HG03039 (cell line): ENCODE measurements around the gene CLC.
"Not testable (repeated sequence)": the region's sequence is repeated elsewhere in the genome, so short reads cannot be mapped to it uniquely, and the experiment has no call there.

Experiments
- ATAC-seq: cut with Tn5 transposase; IDR thresholded peaks from one replicate; pipeline ENCODE4 v1.9.1; 2021; ENCODE audit warnings: mild to moderate bottlenecking, moderate library complexity; ENCODE audit not compliant: unreplicated experiment

Gene CLC

DNA sequence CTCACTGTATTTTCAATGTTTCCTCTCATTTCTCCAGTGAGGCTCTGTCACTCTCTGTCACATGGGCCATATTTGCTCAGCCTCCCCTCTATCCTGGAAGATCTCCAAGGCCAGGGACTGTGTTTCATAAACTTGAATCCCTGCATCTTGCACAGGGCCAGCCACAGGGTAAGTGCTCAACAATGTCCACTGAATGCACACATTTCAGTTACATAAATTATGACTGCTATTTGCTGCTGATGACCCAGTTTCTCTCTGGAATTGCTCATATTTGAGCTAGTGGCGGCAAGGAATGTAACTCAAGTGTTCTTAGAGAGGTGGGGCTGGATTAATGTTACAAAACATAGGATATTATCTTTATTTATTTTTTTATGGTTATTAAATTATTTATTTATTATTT, 6.1 kb downstream of the CLC start:
- ATAC-seq = no peak

DNA sequence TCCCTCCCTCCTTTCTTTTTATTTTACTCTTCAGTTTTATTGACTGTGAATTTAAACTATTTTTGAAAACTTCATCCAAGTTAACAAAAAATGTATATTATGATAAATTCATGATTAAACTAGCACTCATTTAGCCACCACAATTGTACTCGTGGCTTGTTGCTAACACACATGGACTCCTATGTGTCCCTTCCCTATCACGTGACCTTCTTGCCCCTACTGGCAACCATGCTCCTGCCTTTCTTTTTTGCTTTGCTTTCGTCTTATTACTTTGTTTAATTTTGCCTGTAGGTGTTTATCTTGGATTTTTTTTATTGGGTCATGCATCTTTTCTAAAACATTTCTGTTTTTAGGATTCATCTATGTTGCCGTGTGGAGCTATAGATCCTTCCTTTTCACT, 8.2 kb downstream of the CLC start:
- no peak for ATAC-seq

DNA sequence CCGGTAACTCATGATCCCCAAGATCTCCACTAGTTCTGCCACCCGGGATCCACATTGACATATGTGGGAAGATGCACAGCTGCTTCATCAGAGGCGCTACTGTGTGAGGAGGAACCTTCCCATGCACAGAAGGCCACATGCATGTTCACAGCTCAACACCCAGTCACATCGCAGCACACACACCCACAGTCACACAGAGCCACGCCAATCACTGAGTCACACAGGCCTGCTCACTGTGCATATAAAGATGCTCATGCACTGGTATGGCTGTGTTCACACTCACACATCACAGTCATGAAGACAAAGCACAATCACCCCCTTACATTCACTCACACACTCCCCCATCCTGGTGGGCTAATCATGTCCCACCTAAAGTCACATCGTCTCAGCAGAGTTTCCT, 9.8 kb downstream of the CLC start:
- ATAC-seq = no peak

DNA sequence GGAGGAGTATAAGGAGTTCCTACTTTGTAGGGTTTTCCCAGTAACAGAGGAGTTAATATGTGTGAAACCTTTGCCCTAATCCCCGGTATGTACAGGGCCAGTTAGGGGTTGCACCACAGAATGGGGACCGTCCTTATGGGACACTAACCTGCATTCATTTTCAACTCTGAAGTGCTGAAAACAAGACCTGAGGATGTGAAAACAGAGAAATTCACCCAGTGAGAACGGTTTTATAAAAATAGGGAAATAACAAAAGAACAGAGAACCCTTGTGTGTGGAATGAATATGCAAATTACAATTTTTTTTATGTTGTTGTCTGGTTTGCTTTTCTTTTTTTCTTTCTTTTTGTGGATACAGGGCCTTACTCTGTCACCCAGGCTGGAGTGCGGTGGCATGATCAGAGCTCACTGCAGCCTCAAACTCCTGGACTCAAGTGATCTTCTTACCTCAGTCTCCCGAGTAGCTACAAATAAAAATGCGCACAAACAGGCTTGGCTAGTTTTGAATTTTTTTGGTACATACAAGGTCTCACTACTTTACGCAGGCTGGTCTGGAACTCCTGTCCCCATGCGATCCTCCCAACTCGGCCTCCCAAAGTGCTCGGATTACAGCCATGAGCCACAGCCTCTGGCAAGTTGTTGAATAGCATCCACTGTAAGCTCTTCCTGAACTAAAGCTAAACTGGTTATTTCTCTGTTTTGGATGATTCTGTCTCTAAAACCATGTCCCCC, 10.6 kb downstream of the CLC start:
- ATAC-seq = no peak

DNA sequence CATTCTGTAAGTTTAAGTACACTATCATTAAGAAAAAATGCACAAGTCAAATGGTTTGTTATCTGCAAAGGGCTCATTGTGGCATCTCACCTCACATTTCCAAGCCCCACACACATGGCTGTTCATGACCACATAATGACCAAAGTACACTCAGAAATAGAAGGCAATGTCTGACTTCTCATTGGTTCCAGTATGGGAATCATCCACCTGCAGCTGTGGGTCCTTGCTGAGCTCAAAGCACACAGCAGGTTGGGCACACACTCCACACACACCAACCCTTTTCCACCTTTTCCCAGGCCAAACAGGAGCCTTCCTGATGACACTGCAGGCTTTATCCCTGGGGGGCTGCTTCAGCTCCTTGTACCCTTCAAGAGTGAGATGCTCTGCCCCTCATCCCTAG, 11.8 kb downstream of the CLC start:
- no peak for ATAC-seq

DNA sequence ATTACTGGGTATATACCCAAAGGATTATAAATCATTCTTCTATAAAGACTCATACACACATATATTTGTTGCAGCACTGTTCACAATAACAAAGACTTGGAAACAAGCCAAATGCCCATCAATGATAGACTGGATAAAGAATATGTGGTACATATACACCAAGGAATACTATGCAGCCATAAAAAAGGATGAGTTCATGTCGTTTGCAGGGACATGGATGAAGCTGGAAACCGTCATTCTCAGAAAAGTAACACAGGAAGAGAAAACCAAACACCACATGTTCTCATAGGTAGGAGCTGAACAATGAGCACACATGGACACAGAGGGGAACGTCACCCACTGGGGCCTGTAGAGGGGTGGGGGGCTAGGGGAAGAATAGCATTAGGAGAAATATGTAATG, 17.7 kb downstream of the CLC start:
- ATAC-seq = not testable (repeated sequence)

DNA sequence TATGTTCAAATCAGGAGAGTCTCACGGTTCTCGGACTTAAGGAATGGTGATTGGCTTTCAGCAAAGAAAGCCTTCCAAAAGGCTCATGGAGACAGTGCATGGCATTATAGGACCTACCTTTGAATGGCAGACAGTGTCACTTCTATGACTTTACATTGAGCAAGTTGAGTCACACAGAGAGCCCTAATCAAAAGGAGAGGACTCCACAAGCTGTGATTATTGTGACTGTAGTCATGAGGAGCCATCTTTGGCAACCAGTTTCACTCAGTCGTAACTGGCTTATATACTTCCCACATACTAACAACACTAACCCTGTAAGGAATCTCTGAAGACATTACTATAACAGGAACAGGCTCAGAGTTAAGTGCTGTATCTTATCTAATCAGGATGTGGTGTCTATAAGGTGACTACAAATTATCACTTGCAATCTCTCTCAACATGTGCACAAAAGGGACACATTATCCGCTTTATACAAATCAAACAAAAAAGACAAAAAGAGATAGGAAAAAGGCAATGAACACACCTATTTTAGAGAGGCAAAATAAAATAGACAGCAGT, 27.4 kb downstream of the CLC start:
- no peak for ATAC-seq

DNA sequence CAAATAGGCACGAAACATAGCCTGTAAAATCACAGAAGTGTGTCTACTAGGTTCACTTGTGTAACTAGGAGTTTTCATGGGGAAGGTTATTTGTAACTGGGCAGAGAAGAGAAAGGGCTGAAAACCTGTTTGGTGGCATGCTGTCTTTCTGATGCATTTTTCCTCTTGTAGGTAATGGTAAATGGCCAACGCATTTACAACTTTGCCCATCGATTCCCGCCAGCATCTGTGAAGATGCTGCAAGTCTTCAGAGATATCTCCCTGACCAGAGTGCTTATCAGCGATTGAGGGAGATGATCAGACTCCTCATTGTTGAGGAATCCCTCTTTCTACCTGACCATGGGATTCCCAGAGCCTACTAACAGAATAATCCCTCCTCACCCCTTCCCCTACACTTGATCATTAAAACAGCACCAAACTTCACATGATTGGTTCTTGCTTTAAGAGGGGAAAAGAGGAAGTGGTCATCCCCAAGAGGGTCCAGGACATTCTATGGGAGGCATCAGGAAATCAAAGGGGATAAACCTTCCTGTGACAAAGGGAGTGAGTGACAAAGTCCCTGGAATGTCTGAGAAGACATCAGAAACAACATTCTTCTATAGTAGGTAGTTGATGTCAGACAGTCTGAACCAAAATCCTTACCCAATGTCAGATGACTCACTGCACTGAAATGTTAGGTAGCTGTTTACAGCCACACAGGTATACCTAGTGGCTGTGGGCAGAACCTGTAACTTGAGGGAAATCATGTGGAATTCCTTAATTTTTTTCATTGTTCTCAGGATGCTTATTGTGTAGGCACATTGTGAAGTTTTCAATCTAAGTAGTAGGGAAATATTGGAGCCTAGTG, 28.6 kb downstream of the CLC start:
- no peak for ATAC-seq

DNA sequence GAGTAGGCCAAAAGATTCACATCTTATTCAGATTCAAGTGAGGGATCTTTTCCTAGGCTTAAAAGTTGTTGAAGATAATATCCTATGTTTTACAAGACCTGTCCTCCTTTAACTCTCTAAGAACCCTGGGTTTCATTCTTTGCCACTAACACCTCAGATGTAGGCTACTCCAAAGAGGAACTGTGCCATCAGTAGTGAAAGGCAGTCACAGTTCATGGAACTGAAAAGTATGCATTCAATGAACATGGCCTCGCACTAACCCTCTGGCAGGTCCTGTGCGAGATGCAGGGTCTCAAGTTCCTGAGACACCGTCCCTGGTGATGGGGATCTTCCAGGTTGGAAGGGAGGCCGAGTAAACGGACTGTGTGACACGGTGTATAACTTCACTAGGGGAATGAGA, 29.2 kb downstream of the CLC start:
- no peak for ATAC-seq

DNA sequence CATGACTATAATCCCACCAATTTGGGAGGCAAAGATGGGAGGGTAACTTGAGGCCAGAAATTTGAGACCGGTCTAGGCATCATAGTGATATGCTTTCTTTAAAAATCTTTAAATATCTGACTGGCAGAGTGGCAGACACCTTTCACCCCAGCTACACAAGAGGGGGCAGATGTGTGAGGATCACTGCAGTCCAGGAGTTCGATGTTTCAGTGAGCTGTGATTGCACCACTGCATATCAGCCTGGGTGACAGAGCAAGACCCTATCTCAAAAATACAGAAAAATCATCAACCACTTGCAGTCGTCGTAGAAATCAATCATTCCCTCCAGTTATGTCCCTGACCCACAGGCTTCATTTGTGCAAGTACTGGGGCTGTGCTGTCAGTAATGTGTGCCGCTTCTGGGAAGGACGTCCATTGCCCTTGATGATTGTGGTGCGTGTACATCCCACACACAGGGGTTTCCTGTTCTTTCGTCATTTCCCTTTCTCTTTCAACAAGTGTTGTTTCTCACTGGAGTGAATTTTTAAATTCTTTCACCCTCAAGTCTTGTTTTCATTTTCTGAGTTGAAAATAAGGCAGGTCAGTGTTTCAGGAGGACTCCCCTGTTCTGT, 32.1 kb downstream of the CLC start:
- no peak for ATAC-seq

DNA sequence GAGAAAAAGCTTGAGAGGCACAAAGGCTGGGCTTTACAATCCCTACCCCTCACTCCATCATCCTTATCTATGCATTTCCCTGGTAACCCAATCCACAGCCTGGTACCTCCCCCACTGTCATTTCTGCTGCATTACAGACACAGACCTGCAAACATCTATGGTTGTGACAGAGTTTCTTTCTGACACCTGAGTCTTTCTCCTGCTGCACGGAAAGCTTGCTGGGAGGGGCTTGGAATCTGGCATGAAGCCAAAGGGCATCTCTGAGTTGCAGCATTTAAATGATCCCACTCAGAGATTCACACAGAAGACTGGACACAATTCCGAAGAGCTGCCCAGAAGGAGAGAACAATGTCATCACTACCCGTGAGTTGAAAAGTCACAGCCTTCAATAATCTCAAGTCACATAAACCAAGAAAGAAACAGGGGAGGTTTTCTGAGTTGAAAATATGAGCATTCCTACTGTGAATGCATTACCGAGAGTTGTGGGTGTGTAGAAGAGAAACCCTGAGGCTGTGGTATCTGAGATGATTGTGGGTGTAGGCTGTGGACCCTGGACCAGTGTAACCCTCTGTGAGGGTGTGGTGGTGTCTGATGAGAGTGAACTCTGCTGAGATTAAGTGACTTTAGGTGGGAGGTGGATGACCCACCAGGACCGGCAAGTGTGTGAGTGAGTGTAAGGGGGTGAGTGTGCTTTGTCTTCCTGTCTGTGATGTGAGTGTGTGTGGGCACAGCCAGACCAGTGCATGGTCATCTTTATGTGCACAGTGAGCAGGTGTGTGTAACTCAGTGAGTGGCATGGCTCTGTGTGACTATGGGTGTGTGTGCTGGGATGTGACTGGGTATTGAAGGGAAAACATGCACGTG, 33.4 kb downstream of the CLC start, which contains the start of gene LGALS14:
Gene LGALS14 (plus strand): TSS at position 301 of the 864 bp plus-strand sequence. CDS start 48 bp downstream, at position 349.
- no peak for ATAC-seq

DNA sequence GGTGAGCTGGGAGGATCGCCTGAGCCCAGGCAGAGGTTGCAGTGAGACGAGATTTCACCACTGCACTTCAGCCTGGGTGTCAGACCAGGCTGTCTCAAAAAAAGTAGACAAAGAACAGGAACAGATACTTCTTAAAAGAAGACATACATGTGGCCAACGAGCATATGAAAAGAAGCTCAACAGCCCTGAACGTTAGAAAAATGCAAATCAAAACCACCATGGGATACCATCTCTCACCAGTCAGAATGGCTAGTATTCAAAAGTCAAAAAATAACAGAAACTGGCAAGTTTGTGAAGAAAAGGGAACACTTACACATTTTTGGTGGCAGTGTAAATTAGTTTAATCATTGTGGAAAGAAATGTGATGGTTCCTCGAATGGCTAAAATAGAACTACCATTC, 36.5 kb downstream of the CLC start:
- no peak for ATAC-seq

DNA sequence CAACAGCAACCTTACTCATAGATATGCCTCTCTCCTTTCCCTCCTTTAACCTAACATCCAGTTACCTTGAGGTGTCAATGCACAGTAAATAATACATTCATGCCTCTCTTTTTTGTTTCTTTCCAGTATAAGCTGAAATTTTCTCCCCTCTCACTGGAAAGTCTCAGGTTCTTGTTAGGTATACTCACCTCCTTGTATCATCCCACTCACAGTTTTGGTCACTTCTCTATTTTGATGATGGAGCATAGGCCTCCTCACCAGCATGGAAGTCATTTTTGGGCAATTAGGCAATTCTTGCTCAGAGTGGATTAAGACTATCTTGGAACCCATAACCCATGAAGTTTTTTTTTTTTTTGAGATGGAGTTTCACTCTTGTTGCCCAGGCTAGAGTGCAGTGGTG, 39.3 kb downstream of the CLC start:
- no peak for ATAC-seq

DNA sequence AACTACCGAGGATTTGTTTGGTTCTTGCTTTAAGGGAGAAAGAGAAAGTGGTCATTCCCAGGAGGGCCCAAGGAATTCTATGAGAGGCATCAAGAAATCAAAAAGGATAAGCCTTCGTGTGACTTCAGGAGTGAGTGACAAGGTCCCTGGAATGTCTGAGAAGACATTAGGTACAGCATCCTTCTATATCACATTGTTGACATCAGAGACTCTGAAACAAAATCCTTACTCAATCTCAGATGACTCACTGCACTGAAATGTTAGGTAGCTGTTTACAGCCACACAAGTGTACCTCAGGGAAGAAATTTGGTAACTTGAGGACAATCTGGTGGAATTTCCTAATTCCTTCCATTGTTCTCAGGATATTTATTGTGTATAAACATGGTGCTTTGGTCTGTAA, 41.4 kb downstream of the CLC start:
- ATAC-seq = no peak

DNA sequence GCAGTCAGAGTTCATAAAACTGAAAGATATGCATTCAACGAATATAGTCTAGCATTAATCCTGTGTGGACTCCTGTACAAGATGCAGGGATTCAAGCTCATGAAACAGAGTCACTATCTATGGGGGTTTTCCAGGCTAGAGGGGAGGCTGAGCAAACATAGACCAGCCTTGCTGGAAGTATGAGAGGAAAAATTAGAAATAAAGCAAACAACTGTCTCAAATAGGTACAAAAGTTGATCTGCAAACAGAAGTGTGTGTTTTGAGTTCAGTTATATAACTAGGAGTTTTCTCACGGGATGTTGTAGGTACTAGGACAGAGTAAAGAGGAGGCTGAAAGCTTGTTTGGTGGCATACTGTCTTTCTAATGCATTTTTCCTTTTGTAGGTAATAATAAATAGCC, 42.1 kb downstream of the CLC start:
- no peak for ATAC-seq

DNA sequence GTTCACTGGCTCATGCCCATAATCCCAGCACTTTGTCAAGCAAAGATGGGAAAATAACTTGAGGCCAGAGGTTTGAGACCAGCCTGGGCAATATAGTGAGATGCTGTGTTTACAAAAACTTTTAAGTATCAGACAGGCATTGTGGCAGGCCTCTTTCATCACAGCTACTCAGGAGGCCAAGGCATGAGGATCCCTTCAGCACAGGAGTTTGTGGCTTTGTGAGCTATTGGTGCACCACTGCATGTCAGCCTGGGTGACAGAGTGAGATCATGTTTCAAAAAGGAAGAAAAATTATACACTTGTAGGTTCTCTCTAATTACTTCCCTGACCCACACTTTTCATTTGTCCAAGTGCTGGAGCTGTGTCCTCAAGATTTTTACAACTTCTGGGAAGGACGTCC, 45.0 kb downstream of the CLC start:
- ATAC-seq = no peak

DNA sequence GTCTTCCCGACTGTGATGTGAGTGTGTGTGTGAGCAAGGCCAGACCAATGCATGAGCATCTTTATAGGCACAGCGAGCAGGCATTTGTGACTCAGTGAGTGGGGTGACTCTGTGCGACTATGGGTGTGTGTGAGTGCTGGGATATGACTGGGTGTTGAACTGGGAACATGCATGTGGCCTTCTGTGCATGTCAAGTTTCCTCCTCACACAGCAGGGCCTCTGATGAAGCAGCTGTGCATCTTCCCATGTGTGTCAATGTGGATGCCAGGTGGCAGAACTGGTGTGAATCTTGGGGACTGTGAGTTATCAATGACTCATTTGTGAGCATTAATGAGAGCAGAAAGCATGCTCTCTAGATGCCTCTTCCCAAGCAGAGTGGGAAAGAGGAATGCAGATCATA, 45.7 kb downstream of the CLC start:
- no peak for ATAC-seq

DNA sequence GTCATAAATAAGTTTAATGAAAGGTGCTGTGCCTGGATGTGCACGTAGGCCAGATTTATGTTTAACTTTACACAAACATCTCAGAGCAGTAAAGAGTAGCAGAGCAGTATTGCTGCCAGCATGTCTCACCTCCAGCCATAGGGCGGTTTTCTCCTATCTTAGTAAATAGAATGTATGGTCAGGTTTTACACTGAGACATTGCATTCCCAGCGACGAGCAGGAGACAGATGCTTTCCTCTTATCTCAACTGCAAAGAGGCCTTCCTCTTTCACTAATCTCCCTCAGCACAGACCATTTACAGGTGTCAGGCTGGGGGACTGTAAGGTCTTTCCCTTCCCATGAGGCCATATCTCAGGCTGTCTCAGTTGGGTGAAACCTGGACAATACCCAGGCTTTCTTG, 49.2 kb downstream of the CLC start:
- ATAC-seq = not testable (repeated sequence)

DNA sequence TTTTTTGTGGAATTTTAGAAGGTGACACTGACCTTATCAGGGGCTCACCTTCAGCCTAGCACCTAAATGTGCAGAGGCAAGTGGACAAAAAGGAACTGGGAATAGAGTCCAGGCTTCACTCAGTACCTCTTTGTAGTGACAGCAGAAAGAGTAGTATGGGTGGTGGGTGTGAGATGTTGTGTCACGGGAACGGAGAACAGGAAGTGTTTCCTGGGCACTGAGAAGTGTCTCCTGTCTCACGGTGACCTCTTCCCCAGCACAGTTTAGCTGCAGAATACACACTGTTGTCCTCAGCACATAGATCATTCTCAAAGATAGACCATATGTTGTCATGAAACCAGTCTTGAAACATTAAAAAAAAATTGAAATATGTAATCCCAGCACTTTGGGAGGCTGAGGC, 51.1 kb downstream of the CLC start:
- no peak for ATAC-seq

DNA sequence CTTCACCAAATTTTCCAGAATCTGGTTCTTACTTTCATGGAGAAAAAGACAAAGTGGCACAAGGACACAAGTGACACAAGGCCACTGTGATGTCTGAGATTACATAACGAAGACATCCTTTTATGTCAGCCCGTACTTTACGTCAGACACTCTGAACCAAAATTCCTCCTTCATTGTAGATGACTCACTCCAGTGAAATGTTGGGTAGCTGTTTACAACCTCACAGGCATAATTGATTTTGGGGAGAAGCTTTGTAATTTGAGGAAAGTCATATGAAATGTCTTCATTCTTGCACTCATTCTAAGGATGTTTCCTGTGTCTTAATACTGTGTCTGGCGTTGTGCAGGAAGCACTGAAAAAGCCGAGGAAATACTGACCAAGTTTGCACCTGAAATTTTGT, 53.6 kb downstream of the CLC start:
- ATAC-seq = no peak

DNA sequence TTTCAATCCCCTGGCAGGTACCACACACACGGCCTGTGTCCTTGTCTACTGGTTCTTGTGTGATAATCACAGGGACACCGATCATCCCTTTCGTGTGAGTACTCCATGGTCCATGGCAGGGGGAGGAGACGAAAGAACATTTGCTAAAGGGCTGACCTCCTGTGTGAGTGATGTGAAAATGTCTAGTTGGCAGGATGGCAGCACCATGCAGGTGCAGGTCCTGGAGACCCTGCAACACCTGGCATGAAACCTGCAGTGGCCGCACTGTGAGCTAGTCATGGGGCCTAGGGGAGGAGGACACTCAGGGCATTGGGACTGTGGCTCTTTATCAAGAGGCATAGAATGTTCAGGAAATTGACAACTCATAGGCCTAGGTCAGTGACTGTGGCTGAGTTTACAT, 56.4 kb downstream of the CLC start:
- no peak for ATAC-seq
